GM23338 (cell line): Measurements from ENCODE around the gene RAP1A. TPM values are rescaled to one million over a fixed set of nuclear protein-coding genes. Genes with fewer than 3 reads are reported as not detected.

ENCODE experiments used
- ATAC-seq: fragments of 200-7000 bp; cut with Tn5 transposase; 3 replicates; pipeline ENCODE4 v1.9.1; 2020
- DNase-seq: peaks from one replicate; pipeline ENCODE4 v3.0.0-alpha.2; 2015; ENCODE audit warnings: low spot score
- H2AFZ ChIP-seq: fragments of 200-600 bp; sonication (generic); 2 replicates; pipeline ENCODE4 v1.8.0; 2016; ENCODE audit warnings: antibody characterized with exemption, mild to moderate bottlenecking, moderate library complexity
- H3F3A ChIP-seq: fragments of 200-600 bp; sonication (generic); replicated peaks from 2 replicates; pipeline ENCODE4 v1.8.0; 2017; ENCODE audit warnings: antibody characterized with exemption, mixed run types, low read depth
- H3K27ac ChIP-seq: fragments of 200-600 bp; sonication (generic); 2 replicates; pipeline ENCODE4 v1.6.1; 2016; ENCODE audit warnings: low read depth
- H3K27me3 ChIP-seq: fragments of 200-600 bp; sonication (generic); 2 replicates; pipeline ENCODE4 v1.8.0; 2016; ENCODE audit warnings: mild to moderate bottlenecking, mixed run types, moderate library complexity; ENCODE audit not compliant: insufficient read depth
- H3K36me3 ChIP-seq: fragments of 200-600 bp; sonication (generic); 2 replicates; pipeline ENCODE4 v1.8.0; 2016; ENCODE audit warnings: mild to moderate bottlenecking; ENCODE audit not compliant: insufficient read depth
- H3K4me1 ChIP-seq: fragments of 200-600 bp; sonication (generic); 2 replicates; pipeline ENCODE4 v1.8.0; 2016; ENCODE audit warnings: mild to moderate bottlenecking, moderate library complexity; ENCODE audit not compliant: insufficient read depth
- H3K4me2 ChIP-seq: fragments of 200-600 bp; sonication (generic); 2 replicates; pipeline ENCODE4 v1.7.1; 2017; ENCODE audit warnings: mixed run types
- H3K4me3 ChIP-seq: fragments of 200-600 bp; sonication (generic); 2 replicates; pipeline ENCODE4 v1.6.1; 2016; ENCODE audit warnings: mixed run types
- H3K79me2 ChIP-seq: fragments of 200-600 bp; sonication (generic); replicated peaks from 2 replicates; pipeline ENCODE4 v1.8.0; 2017; ENCODE audit warnings: mild to moderate bottlenecking; ENCODE audit not compliant: insufficient read depth
- H3K9me2 ChIP-seq: fragments of 200-600 bp; sonication (generic); 2 replicates; pipeline ENCODE4 v1.8.0; 2017; ENCODE audit not compliant: insufficient read depth
- H4K20me1 ChIP-seq: fragments of 200-600 bp; sonication (generic); replicated peaks from 2 replicates; pipeline ENCODE4 v1.8.0; 2017; ENCODE audit warnings: mild to moderate bottlenecking; ENCODE audit not compliant: insufficient read depth
- H3K27ac Mint-ChIP-seq: 2 replicates; pipeline ENCODE4 v1.8.0; 2020; ENCODE audit warnings: inconsistent platforms, mild to moderate bottlenecking, moderate library complexity, mixed read lengths
- H3K27me3 Mint-ChIP-seq: 3 replicates; pipeline ENCODE4 v1.8.0; 2022; ENCODE audit warnings: low read depth, mild to moderate bottlenecking, moderate library complexity, mixed read lengths, inconsistent platforms; ENCODE audit not compliant: insufficient read depth, poor library complexity
- H3K36me3 Mint-ChIP-seq: 3 replicates; pipeline ENCODE4 v1.8.0; 2021; ENCODE audit warnings: low read depth, mild to moderate bottlenecking, inconsistent platforms, moderate library complexity, mixed read lengths
- H3K4me1 Mint-ChIP-seq: 3 replicates; pipeline ENCODE4 v1.8.0; 2020; ENCODE audit warnings: mild to moderate bottlenecking, inconsistent platforms, mixed read lengths
- H3K4me3 Mint-ChIP-seq: 3 replicates; pipeline ENCODE4 v1.8.0; 2021; ENCODE audit warnings: moderate library complexity, mild to moderate bottlenecking, inconsistent platforms, mixed read lengths
- H3K9me3 Mint-ChIP-seq: 3 replicates; pipeline ENCODE4 v1.8.0; 2020; ENCODE audit warnings: moderate library complexity, mild to moderate bottlenecking, inconsistent platforms, mixed read lengths
- CTCF ChIP-seq, 2 experiments: fragments of 200-600 bp in 1 of 2; sonication (generic) in 1 of 2; conservative IDR thresholded peaks; 2 replicates each; pipeline versions ENCODE4 v1.5.1 to v1.6.1; 2016 to 2017; ENCODE audit warnings: antibody characterized with exemption in 2 of 2, low read depth in 2 of 2, mild to moderate bottlenecking in 2 of 2, moderate library complexity in 1 of 2
- ETS1 ChIP-seq: IDR thresholded peaks from 2 replicates; pipeline ENCODE4 v1.6.1; 2016; ENCODE audit warnings: antibody characterized with exemption
- EZH2 ChIP-seq: fragments of 200-600 bp; sonication (generic); IDR thresholded peaks from one replicate; pipeline ENCODE4 v1.8.0; 2017; ENCODE audit warnings: antibody characterized with exemption, mild to moderate bottlenecking, low read depth; ENCODE audit not compliant: unreplicated experiment
- EZH2phosphoT487 ChIP-seq: fragments of 200-600 bp; sonication (generic); IDR thresholded peaks from one replicate; pipeline ENCODE4 v1.8.1; 2018; ENCODE audit warnings: antibody characterized with exemption; ENCODE audit not compliant: unreplicated experiment
- JUNB ChIP-seq: IDR thresholded peaks from one replicate; pipeline ENCODE4 v1.6.1; 2016; ENCODE audit warnings: antibody characterized with exemption; ENCODE audit not compliant: unreplicated experiment
- NANOG ChIP-seq: IDR thresholded peaks from 2 replicates; pipeline ENCODE4 v1.6.1; 2016; ENCODE audit warnings: antibody characterized with exemption, borderline replicate concordance
- POLR2AphosphoS5 ChIP-seq: IDR thresholded peaks from 2 replicates; pipeline ENCODE4 v1.6.1; 2016; ENCODE audit warnings: antibody characterized with exemption, low read depth
- ZNF114 ChIP-seq: fragments of 250-450 bp; sonication (Bioruptor Pico); IDR thresholded peaks from 2 replicates; pipeline ENCODE4 v1.5.0; 2020; ENCODE audit warnings: mild to moderate bottlenecking, moderate library complexity
- ZNF331 ChIP-seq: fragments of 250-450 bp; sonication (Bioruptor Pico); IDR thresholded peaks from 2 replicates; pipeline ENCODE4 v1.5.0; 2020; ENCODE audit warnings: low read depth, mild to moderate bottlenecking, moderate library complexity
- ZNF462 ChIP-seq: fragments of 250-450 bp; sonication (Bioruptor Pico); IDR thresholded peaks from 2 replicates; pipeline ENCODE4 v1.5.0; 2020; ENCODE audit warnings: mild to moderate bottlenecking, moderate library complexity
- polyA plus RNA-seq: library from polyadenylated mRNA; unstranded; fragments of >200 nt; fragmentation: Nextera tagmentation; extraction: Ambion mirVana; gene quantifications from 2 replicates; pipeline ENCODE4 v1.2.1, GENCODE V29; 2016
- total RNA-seq: library from RNA; depleted of rRNA; stranded (reverse); fragments of >200 nt; shearing (Covaris generic); gene quantifications from 2 replicates; pipeline ENCODE4 v1.2.3, GENCODE V29; 2014

RAP1A gene
- total and polyA plus RNA-seq, 2 experiments from 2014 or later: 16.2 to 23.0 TPM

GRCh38 chr1:111702504-111703050, 83.0 kb downstream of the RAP1A start (continued):
- TF ChIP-seq ZNF462 (CRISPR knock-in tag): no peak
- no peak for TF ChIP-seq POLR2AphosphoS5
- no peak for TF ChIP-seq NANOG
- TF ChIP-seq ZNF331 (CRISPR knock-in tag): no peak
- TF ChIP-seq EZH2: no peak
- TF ChIP-seq ZNF114 (CRISPR knock-in tag): no peak
- TF ChIP-seq EZH2phosphoT487: no peak
- no peak for TF ChIP-seq CTCF (conservative IDR thresholded peaks at IDR 0.05; ENCODE audit: low read depth in 2 of 2)

- Histone ChIP-seq H3K27ac (no peak overlapping the region), H3K4me1 (no peaks in the 10 kb centered on the region), H3F3A (no peaks in the 10 kb centered on the region), H3K27me3 (no peaks in the 10 kb centered on the region), H3K4me2 (no peak overlapping the region), H3K4me3 (no peak overlapping the region), H4K20me1 (no peaks in the 10 kb centered on the region), H3K9me2 (no peaks in the 10 kb centered on the region), H2AFZ (no peak overlapping the region), H3K36me3 (peaks cover 21% of the 10 kb centered on the region; the same call in 1 of the 2 replicates), H3K79me2 (no peaks in the 10 kb centered on the region)
- DNase-seq (no peak), ATAC-seq (no peak)
- Mint-ChIP-seq H3K9me3 (no peaks in the 10 kb centered on the region), H3K27ac (no peak overlapping the region), H3K36me3 (peaks cover 16% of the 10 kb centered on the region), H3K4me3 (no peak overlapping the region), H3K27me3 (no peaks in the 10 kb centered on the region), H3K4me1 (no peaks in the 10 kb centered on the region)
- TF ChIP-seq EZH2 (no peak), JUNB (no peak), ETS1 (no peak)
These were observed 84.7 kb downstream of the RAP1A start for GRCh38 chr1:111704240-111704639.
